A549 (cell line): ENCODE results near the gene IGF1R. TPM values are rescaled to one million over a fixed set of nuclear protein-coding genes. Genes with fewer than 3 reads are reported as not detected.

Experiments used
- ATAC-seq, 2 experiments: fragments of 200-7000 bp in 1 of 2; fragments of >200 bp in 1 of 2; cut with Nextera tagmentation in 1 of 2; cut with Tn5 transposase in 1 of 2; 3 replicates each; pipeline versions ENCODE4 v1.8.0 to v1.9.1; 2018 to 2020; ENCODE audit warnings: mild to moderate bottlenecking in 1 of 2, moderate library complexity in 1 of 2
- CTCF ChIA-PET: fragments of 300-600 bp; sonication (Branson Sonifier 250); formaldehyde crosslinking; extraction: SDS; loops from one replicate; lab custom pipeline; 2021; ENCODE audit warnings: antibody characterized with exemption, inconsistent platforms; lab: Yijun Ruan, JAX
- POLR2A ChIA-PET: fragments of 350-600 bp; formaldehyde crosslinking; extraction: SDS; loops from one replicate; lab custom pipeline; 2021; ENCODE audit warnings: antibody characterized with exemption, inconsistent platforms; lab: Yijun Ruan, JAX
- DNase-seq, 2 experiments: peaks; one replicate each; pipeline versions ENCODE4 v3.0.0 to v3.0.0-alpha.2; 2011 to 2016; ENCODE audit warnings: low read depth in 1 of 2, low spot score in 1 of 2
- FAIRE-seq: peaks from 2 replicates; lab custom pipeline; 2011; peaks lifted over from hg19 to GRCh38; lab: Jason Lieb, UNC
- H3K27ac ChIP-seq, 2 experiments: fragments of >200 bp; sonication (Bioruptor Twin); formaldehyde crosslinking; 3 replicates each; pipeline ENCODE4 v1.5.1; 2016 to 2017
- H3K4me1 ChIP-seq: fragments of >200 bp; sonication (Bioruptor Twin); formaldehyde crosslinking; 3 replicates; pipeline ENCODE4 v1.6.1; 2016
- H3K4me2 ChIP-seq: fragments of >200 bp; sonication (Bioruptor Twin); formaldehyde crosslinking; 3 replicates; pipeline ENCODE4 v1.6.1; 2016
- H3K4me3 ChIP-seq: fragments of >200 bp; sonication (Bioruptor Twin); formaldehyde crosslinking; 3 replicates; pipeline ENCODE4 v1.5.1; 2016
- H3K9me3 ChIP-seq: fragments of >200 bp; sonication (Bioruptor Twin); formaldehyde crosslinking; 3 replicates; pipeline ENCODE4 v1.6.1; 2016
- BCL3 ChIP-seq: fragments of >200 bp; sonication (Bioruptor Twin); formaldehyde crosslinking; IDR thresholded peaks from 3 replicates; pipeline ENCODE4 v1.6.1; 2016
- CBX8 ChIP-seq: fragments of 200-600 bp; sonication (generic); IDR thresholded peaks from 2 replicates; pipeline ENCODE4 v1.6.1; 2016
- ESRRA ChIP-seq: fragments of 150-350 bp; IDR thresholded peaks from 2 replicates; pipeline ENCODE4 v1.6.1; 2014; ENCODE audit warnings: mild to moderate bottlenecking, low read length, borderline replicate concordance
- FOSB ChIP-seq: fragments of 250-450 bp; sonication (Bioruptor Pico); IDR thresholded peaks from 2 replicates; pipeline ENCODE4 v1.5.0; 2020; ENCODE audit warnings: mild to moderate bottlenecking, moderate library complexity
- GATA3 ChIP-seq: IDR thresholded peaks from 2 replicates; pipeline ENCODE4 v1.6.1; 2012; ENCODE audit warnings: borderline replicate concordance
- HEYL ChIP-seq: fragments of 250-450 bp; sonication (Bioruptor Pico); IDR thresholded peaks from 2 replicates; pipeline ENCODE4 v1.8.0; 2021; ENCODE audit warnings: mild to moderate bottlenecking, moderate library complexity
- MAFK ChIP-seq: fragments of 450-650 bp; IDR thresholded peaks from 2 replicates; pipeline ENCODE4 v1.6.1; 2014; ENCODE audit not compliant: partially characterized antibody
- MAZ ChIP-seq: fragments of 150-350 bp; IDR thresholded peaks from 2 replicates; pipeline ENCODE4 v1.6.1; 2014; ENCODE audit warnings: antibody characterized with exemption, low read depth, low read length, borderline replicate concordance
- NFE2L2 ChIP-seq: fragments of 150-350 bp; conservative IDR thresholded peaks from 2 replicates; pipeline ENCODE4 v1.6.1; 2014; ENCODE audit warnings: low read length
- ZC3H11A ChIP-seq: fragments of 450-650 bp; IDR thresholded peaks from 2 replicates; pipeline ENCODE4 v1.6.1; 2014; ENCODE audit warnings: antibody characterized with exemption, mild to moderate bottlenecking
- ZSCAN20 ChIP-seq: fragments of 250-450 bp; sonication (Bioruptor Pico); IDR thresholded peaks from 2 replicates; pipeline ENCODE4 v1.8.0; 2022; ENCODE audit warnings: mild to moderate bottlenecking, moderate library complexity
- WGBS: methylation state at CpG from one replicate; pipeline ENCODE4 v1.1.6; 2017; ENCODE audit errors: missing lambda C conversion rate; 5-methylcytosine and 5-hydroxymethylcytosine counted together
- polyA plus RNA-seq, 4 experiments: library from polyadenylated mRNA; depleted of rRNA in 3 of 4; stranded (reverse); fragments of >200 nt; fragmentation: RNase III in 1 of 4; extraction: RNeasy Plus Mini Kit Qiagen cat#74134 plus additional on column Dnase treatment in 1 of 4; gene quantifications; 2 replicates in 3 of 4; 3 replicates in 1 of 4; pipeline ENCODE4 v1.2.3, GENCODE V29; 2011 to 2017
- TF ChIP-seq, protein P1 (sequence below): fragments of >200 bp; sonication (Bioruptor Twin); formaldehyde crosslinking; IDR thresholded peaks from 3 replicates; pipeline ENCODE4 v1.5.1; 2016
- TF ChIP-seq, protein P2 (sequence below): IDR thresholded peaks from 2 replicates; pipeline ENCODE4 v1.6.1; 2012

Gene IGF1R
- polyA plus RNA-seq, 2 of the 4 experiments (the other 2 are of a cell fraction) = 42.6 to 69.5 TPM

DNA sequence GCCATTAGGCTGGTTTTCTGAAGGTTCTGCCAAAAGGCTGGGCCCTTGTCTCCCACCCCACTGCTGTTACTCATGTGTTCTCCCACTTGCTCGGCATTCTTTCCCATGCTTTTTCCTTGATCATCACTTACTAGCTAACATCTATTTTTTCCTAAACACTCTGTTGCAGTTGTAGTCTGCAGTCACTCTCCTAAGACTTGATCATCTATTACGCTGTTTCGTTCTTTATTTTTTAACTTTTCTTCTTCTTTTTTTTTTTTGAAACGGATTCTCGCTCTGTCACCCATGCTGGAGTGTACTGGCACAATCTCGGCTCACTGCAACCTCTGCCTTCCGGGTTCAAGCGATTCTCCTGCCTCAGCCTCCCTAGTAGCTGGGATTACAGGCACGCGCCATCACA is 176.3 kb downstream of the IGF1R start:
- no peak for ATAC-seq
- CTCF ChIA-PET = interaction anchor here (0.6 to 1.0 kb wide), 2 partner anchors 33 to 46 kb away, joined by 3 to 6 read pairs; no protein-coding TSS in a partner anchor
- H3K9me3 ChIP-seq = peaks cover 50% of the 10 kb centered on the region
- DNase-seq = no peak
- 96% methylated on average over 10 of the region's 10 CpGs for WGBS
- H3K27ac ChIP-seq = no peak overlapping the region
- no peak overlapping the region for H3K4me3 ChIP-seq
- TF ChIP-seq FOSB (CRISPR knock-in tag) = no peak
- TF ChIP-seq CBX8 = no peak
- TF ChIP-seq, protein P1, sequence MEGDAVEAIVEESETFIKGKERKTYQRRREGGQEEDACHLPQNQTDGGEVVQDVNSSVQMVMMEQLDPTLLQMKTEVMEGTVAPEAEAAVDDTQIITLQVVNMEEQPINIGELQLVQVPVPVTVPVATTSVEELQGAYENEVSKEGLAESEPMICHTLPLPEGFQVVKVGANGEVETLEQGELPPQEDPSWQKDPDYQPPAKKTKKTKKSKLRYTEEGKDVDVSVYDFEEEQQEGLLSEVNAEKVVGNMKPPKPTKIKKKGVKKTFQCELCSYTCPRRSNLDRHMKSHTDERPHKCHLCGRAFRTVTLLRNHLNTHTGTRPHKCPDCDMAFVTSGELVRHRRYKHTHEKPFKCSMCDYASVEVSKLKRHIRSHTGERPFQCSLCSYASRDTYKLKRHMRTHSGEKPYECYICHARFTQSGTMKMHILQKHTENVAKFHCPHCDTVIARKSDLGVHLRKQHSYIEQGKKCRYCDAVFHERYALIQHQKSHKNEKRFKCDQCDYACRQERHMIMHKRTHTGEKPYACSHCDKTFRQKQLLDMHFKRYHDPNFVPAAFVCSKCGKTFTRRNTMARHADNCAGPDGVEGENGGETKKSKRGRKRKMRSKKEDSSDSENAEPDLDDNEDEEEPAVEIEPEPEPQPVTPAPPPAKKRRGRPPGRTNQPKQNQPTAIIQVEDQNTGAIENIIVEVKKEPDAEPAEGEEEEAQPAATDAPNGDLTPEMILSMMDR = no peak
- TF ChIP-seq HEYL (CRISPR knock-in tag) = no peak
- no peak for TF ChIP-seq ESRRA
- TF ChIP-seq, protein P2, sequence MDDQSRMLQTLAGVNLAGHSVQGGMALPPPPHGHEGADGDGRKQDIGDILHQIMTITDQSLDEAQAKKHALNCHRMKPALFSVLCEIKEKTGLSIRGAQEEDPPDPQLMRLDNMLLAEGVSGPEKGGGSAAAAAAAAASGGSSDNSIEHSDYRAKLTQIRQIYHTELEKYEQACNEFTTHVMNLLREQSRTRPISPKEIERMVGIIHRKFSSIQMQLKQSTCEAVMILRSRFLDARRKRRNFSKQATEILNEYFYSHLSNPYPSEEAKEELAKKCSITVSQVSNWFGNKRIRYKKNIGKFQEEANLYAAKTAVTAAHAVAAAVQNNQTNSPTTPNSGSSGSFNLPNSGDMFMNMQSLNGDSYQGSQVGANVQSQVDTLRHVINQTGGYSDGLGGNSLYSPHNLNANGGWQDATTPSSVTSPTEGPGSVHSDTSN = no peak
- TF ChIP-seq, all 56 proteins: peak for 0
- no peak overlapping the region for H3K4me2 ChIP-seq
- H3K4me1 ChIP-seq = peaks cover 21% of the 10 kb centered on the region
- POLR2A ChIA-PET = no interaction called here
- FAIRE-seq = no peak

DNA sequence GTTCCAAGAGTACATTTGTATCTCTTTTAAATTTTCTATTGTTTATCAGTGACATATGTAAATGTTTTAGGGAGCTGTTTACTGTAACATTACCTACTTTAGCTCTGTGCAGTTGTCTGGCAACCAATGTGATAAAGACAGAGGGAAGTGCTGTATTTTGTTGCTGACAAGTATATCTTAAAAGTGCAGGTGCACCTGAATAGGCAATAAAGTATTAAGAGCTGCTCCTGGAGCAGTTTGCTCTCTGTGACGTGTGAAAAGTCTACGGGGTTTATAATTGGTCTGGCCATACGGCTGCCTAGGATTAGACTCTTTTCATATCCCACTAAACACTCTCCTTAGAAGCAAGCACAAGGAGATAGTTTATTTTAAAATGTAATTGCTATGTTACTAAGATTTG is 178.3 kb downstream of the IGF1R start:
- DNase-seq (no peak), FAIRE-seq (peak; percentile 43), ATAC-seq (no peak)
- no peak overlapping the region for H3K4me2 ChIP-seq
- peaks cover 21% of the 10 kb centered on the region for H3K4me1 ChIP-seq
- WGBS = 97% methylated on average over 3 of the region's 3 CpGs
- POLR2A ChIA-PET = no interaction called here
- TF ChIP-seq ZC3H11A = no peak
- no peak for TF ChIP-seq NFE2L2
- H3K27ac ChIP-seq = no peak overlapping the region
- H3K4me3 ChIP-seq = no peak overlapping the region
- H3K9me3 ChIP-seq = peaks cover 70% of the 10 kb centered on the region
- CTCF ChIA-PET = interaction anchor here (1.0 to 1.7 kb wide), 5 partner anchors 9 to 387 kb away, joined by 3 to 6 read pairs (median 4); no protein-coding TSS in a partner anchor

GRCh38 chr15:98827217-98827616 is 178.9 kb downstream of the IGF1R start:
- peaks cover 76% of the 10 kb centered on the region for H3K9me3 ChIP-seq
- ChIA-PET CTCF (interaction anchor here (1.0 to 1.7 kb wide), 4 partner anchors 9 to 386 kb away, joined by 3 to 6 read pairs (median 4); no protein-coding TSS in a partner anchor), POLR2A (no interaction called here)
- TF ChIP-seq BCL3 (peak; percentile 28; the same call in 1 of the 3 replicates), MAZ (no peak), MAFK (peak; percentile 32)
- peaks cover 17% of the 10 kb centered on the region for H3K4me1 ChIP-seq
- DNase-seq (no peak), FAIRE-seq (no peak), ATAC-seq (no peak)
- 85% methylated on average over 3 of the region's 3 CpGs for WGBS
- no peak overlapping the region for H3K4me3 ChIP-seq
- no peak overlapping the region for H3K27ac ChIP-seq
- no peak overlapping the region for H3K4me2 ChIP-seq

- DNase-seq (peak in 1 of 2 experiments; percentile 32), FAIRE-seq (no peak), ATAC-seq (peak in 1 of 2 experiments; percentile 28; a peak in 2 of 6 replicates)
- H3K4me1 ChIP-seq = no peaks in the 10 kb centered on the region
- no peak overlapping the region for H3K27ac ChIP-seq
- H3K9me3 ChIP-seq = peaks cover 88% of the 10 kb centered on the region
- H3K4me2 ChIP-seq = no peak overlapping the region
- TF ChIP-seq GATA3 = peak; percentile 47; the same call in 1 of the 2 replicates
- no peak for TF ChIP-seq ZSCAN20 (CRISPR knock-in tag)
- WGBS = 91% methylated on average over 4 of the region's 4 CpGs
- H3K4me3 ChIP-seq = no peak overlapping the region
- ChIA-PET POLR2A (no interaction called here), CTCF (interaction anchor here (0.6 to 1.2 kb wide), 3 partner anchors 9 to 21 kb away, joined by 3 to 5 read pairs (median 3); no protein-coding TSS in a partner anchor)
Observed at GRCh38 chr15:98830034-98830634, 181.8 kb downstream of the IGF1R start.
